Lower lobe of right lung (tissue), 2 donors: Measurements from ENCODE around the gene RCOR2. TPM values are rescaled to one million over a fixed set of nuclear protein-coding genes. Genes with fewer than 3 reads are reported as not detected.
A peak's percentile ranks its signal among the peaks of the same experiment; 100 is the strongest.

ENCODE experiments used
- ATAC-seq, 2 donors: fragments of 200-7000 bp; cut with Tn5 transposase; one replicate each; pipeline ENCODE4 v1.9.1; 2020 to 2022; ENCODE audit warnings: mild to moderate bottlenecking in 2 of 2, moderate library complexity in 2 of 2
- DNase-seq: peaks from one replicate; pipeline ENCODE4 v3.0.0-alpha.2; 2020
- H3K27ac ChIP-seq: fragments of 200-600 bp; one replicate; pipeline ENCODE4 v1.8.0; 2022
- H3K27me3 ChIP-seq: fragments of 200-600 bp; one replicate; pipeline ENCODE4 v1.8.0; 2022; ENCODE audit warnings: low read depth
- H3K36me3 ChIP-seq: fragments of 200-600 bp; one replicate; pipeline ENCODE4 v1.8.0; 2022; ENCODE audit warnings: mild to moderate bottlenecking
- H3K4me1 ChIP-seq: fragments of 200-600 bp; one replicate; pipeline ENCODE4 v1.8.0; 2022
- H3K4me3 ChIP-seq: fragments of 200-600 bp; one replicate; pipeline ENCODE4 v1.8.0; 2022; ENCODE audit warnings: mild to moderate bottlenecking
- H3K9me3 ChIP-seq: fragments of 200-600 bp; one replicate; pipeline ENCODE4 v1.8.0; 2022
- CTCF ChIP-seq: fragments of 200-600 bp; IDR thresholded peaks from one replicate; pipeline ENCODE4 v1.8.0; 2022; ENCODE audit warnings: antibody characterized with exemption, mild to moderate bottlenecking
- intact Hi-C: fragments of 100-400 bp; cut with DNase I; formaldehyde crosslinking; loops from one replicate; pipeline ENCODE4 v1.11.0; 2022
- total RNA-seq: library from RNA; stranded (reverse); fragmentation: NEBNext Ultra II Directional; extraction: Animal tissue kit (Norgen Biotek cat#: 25700); gene quantifications from one replicate; pipeline ENCODE4 v1.2.1, GENCODE V29; 2021
- donor health status: DM: no; HTN: yes; CAD: no; lungs with severe emphysema.

The RCOR2 gene
- total RNA-seq, 1 donor from 2014 or later = 0.18 TPM

GRCh38 chr11:63888170-63889086 is 28.5 kb downstream of the RCOR2 start:
- intact Hi-C loops = no loop called here
- peak overlapping the region; percentile 78 for H3K27ac ChIP-seq
- no peaks in the 10 kb centered on the region for H3K9me3 ChIP-seq
- peak; percentile 88 to 90 for ATAC-seq
- H3K27me3 ChIP-seq = no peaks in the 10 kb centered on the region
- peak; percentile 87 for DNase-seq
- peak overlapping the region; percentile 48 for H3K4me3 ChIP-seq
- peaks cover 76% of the 10 kb centered on the region for H3K4me1 ChIP-seq
- peaks cover 3% of the 10 kb centered on the region for H3K36me3 ChIP-seq
- TF ChIP-seq CTCF = no peak

GRCh38 chr11:63887386-63887999 is 29.5 kb downstream of the RCOR2 start:
- Histone ChIP-seq H3K9me3 (no peaks in the 10 kb centered on the region), H3K27me3 (no peaks in the 10 kb centered on the region), H3K27ac (peak overlapping the region; percentile 78), H3K4me3 (no peak overlapping the region), H3K4me1 (peaks cover 85% of the 10 kb centered on the region), H3K36me3 (peaks cover 3% of the 10 kb centered on the region)
- no peak for DNase-seq
- intact Hi-C loops = no loop called here
- TF ChIP-seq CTCF = no peak
- ATAC-seq = no peak

GRCh38 chr11:63884196-63884932 is 32.6 kb downstream of the RCOR2 start:
- H3K4me1 ChIP-seq = peaks cover 76% of the 10 kb centered on the region
- TF ChIP-seq CTCF = no peak

GRCh38 chr11:63883791-63884190 is 33.2 kb downstream of the RCOR2 start:
- Histone ChIP-seq H3K4me3 (no peak overlapping the region), H3K27ac (no peak overlapping the region), H3K4me1 (peaks cover 74% of the 10 kb centered on the region), H3K27me3 (no peaks in the 10 kb centered on the region), H3K36me3 (peaks cover 3% of the 10 kb centered on the region), H3K9me3 (no peaks in the 10 kb centered on the region)
- TF ChIP-seq CTCF = no peak
- intact Hi-C loops = no loop called here
- DNase-seq (no peak), ATAC-seq (no peak)

More at GRCh38 chr11:63884196-63884932, 32.6 kb downstream of the RCOR2 start:
- no peak overlapping the region for H3K27ac ChIP-seq
- H3K9me3 ChIP-seq = no peaks in the 10 kb centered on the region
- H3K36me3 ChIP-seq = peaks cover 3% of the 10 kb centered on the region
- ATAC-seq (peak in 1 of 2 donors; percentile 25), DNase-seq (no peak)
- H3K4me3 ChIP-seq = no peak overlapping the region
- H3K27me3 ChIP-seq = no peaks in the 10 kb centered on the region
- intact Hi-C loops = no loop called here

- H3K9me3 ChIP-seq = no peaks in the 10 kb centered on the region
- ATAC-seq (peak; percentile 73 to 88), DNase-seq (peak; percentile 76)
- H3K4me1 ChIP-seq = peaks cover 63% of the 10 kb centered on the region
- H3K36me3 ChIP-seq = peaks cover 3% of the 10 kb centered on the region
- TF ChIP-seq CTCF = no peak
- H3K27me3 ChIP-seq = no peaks in the 10 kb centered on the region
- no peak overlapping the region for H3K4me3 ChIP-seq
- intact Hi-C loops = no loop called here
- no peak overlapping the region for H3K27ac ChIP-seq
These were observed 34.3 kb downstream of the RCOR2 start for GRCh38 chr11:63882555-63883242.
